HG02642 (cell line): ENCODE results near the gene SMOC2.
"Not testable (repeated sequence)": the region's sequence is repeated elsewhere in the genome, so short reads cannot be mapped to it uniquely, and the experiment has no call there.

Experiments used
- ATAC-seq: cut with Tn5 transposase; IDR thresholded peaks from one replicate; pipeline ENCODE4 v1.9.1; 2021; ENCODE audit warnings: mild to moderate bottlenecking; ENCODE audit not compliant: unreplicated experiment, poor library complexity

SMOC2 gene

GRCh38 chr6:168534265-168534664, 93.3 kb downstream of the SMOC2 start:
- ATAC-seq, result no peak

DNA sequence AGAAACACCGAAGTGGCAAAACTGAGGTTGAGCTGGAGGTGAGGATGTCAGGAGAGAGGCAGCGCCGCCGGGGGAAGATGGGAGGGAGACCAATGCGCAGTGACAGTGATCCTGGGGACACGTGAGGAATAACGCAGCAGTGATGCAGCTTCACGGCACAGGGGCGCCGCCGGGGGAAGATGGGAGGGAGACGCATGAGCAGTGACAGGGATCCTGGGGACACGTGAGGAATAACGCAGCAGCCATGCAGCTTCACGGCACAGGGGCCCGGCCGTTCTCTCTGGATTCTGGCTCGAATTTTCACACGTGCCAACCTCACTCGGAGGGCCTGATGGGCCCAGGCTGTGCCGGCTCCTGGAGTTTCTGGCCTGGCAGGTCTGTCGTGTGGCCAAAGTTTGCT, 94.7 kb downstream of the SMOC2 start:
- ATAC-seq, result no peak

DNA sequence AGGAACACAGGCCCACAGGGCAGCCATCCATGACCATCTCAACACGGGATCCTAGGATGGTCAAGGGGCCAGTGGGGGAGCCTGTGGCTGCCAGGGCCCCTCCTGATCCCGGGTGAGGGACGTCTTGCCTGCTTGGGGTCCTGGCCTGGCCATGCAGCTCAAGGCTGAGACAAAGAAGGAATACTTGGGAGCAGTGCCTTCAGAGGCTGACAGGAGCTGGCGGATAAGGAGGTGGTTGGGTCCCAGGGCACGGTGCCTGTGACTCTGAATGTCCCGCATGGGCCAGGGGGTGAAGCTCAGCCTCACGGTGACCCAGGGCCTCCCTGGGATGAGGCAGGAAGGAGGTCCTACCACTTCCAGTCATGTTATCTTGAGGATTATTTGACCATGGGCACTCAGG, 95.2 kb downstream of the SMOC2 start:
- no peak for ATAC-seq

- ATAC-seq, result no peak
Observed at GRCh38 chr6:168536665-168537539, 95.9 kb downstream of the SMOC2 start.

DNA sequence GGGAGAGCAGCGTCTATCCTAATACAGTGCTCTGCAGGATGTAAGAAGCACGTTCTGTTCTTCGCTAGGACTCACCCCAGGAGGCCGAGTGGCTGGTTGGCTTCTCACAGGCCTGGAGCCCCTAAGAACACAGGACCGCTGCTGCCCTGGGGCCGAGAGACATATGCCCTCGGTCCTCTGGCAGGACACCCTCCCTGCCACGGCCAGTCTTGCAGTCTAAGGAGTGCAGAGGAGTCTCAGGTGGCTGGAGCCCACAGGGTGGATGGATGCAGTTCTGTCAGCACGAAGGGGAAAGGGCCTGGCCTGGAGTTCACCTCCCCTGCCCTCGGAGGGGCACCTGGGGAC, 96.5 kb downstream of the SMOC2 start:
- no peak for ATAC-seq

DNA sequence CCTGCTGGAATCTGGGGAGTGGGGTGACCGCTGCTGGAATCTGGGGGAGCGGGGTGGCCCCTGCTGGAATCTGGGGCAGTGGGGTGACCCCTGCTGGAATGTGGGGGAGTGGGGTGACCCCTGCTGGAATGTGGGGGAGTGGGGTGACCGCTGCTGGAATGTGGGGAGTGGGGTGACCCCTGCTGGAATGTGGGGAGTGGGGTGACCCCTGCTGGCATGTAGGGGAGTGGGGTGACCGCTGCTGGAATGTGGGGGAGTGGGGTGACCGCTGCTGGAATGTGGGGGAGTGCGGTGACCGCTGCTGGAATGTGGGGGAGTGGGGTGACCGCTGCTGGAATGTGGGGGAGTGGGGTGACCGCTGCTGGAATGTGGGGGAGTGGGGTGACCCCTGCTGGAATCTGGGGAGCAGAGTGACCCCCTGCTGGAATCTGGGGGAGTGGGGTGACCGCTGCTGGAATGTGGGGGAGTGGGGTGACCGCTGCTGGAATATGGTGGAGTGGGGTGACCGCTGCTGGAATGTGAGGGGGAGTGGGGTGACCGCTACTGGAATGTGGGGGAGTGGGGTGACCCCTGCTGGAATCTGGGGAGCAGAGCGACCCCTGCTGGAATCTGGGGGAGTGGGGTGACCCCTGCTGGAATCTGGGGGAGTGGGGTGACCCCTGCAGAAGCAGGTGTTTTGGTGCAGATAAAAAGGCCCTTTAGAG, 97.4 kb downstream of the SMOC2 start:
- ATAC-seq, result not testable (repeated sequence)

GRCh38 chr6:168538892-168539811, 98.2 kb downstream of the SMOC2 start:
- no peak for ATAC-seq

- no peak for ATAC-seq
Observed at GRCh38 chr6:168540713-168541291, 99.8 kb downstream of the SMOC2 start.

DNA sequence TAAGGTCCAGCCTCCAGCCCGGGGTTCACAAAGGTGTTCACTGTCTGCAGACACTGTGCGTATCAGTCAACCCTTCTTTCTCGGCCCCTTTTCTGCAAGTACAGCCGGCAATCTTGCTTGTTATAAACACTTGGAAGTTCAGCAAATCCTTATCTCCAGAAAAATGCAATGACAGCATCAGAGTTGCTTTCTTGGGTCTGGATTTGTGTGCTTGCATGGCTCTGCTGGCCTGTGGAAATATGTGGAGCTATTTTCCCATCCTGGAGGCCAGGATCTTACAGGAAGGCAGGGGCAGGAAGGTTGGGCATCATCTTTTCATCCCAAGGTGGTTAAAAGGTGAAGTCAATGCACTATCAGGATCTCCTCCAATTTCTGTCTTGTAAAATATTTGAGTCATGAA, 100.3 kb downstream of the SMOC2 start:
- ATAC-seq, result no peak

DNA sequence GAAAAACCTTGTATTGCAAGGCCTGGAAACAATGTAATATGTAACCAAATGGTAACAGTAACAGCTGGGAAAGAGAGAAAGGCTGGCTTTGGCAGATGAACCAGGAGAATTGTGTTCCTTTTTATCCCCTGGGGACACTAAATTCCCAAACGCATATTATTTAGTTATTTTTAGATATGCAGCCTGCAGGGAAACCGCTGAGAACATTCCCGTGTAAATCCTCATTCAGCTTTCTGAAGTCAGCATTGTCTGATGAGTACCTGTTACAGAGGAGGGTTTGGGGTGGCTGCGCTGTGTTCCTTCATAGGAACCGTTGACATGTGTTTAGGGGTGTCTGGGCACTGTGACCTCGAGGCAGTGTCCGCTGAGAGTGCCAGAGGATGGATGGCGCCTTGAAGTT, 101.3 kb downstream of the SMOC2 start:
- no peak for ATAC-seq

DNA sequence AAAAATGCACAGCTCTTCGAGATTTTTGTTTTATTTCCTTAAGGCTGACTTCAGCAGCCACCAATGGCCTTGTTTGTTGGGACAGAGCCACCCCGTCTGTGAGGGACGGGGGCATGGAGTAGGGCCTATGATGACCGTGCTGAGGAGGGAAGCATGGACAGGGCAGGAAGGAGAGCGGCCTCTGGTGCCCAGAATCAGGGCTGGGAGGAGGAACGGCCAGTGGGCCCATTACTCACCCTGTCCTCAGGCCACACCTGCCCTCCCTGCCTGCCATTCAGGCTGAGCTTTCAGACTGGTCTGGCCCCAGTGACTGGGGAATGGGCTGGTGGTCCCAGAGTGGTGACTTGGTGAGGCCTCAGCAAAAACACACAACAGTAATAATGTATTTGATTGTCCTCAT, 104.4 kb downstream of the SMOC2 start:
- no peak for ATAC-seq

DNA sequence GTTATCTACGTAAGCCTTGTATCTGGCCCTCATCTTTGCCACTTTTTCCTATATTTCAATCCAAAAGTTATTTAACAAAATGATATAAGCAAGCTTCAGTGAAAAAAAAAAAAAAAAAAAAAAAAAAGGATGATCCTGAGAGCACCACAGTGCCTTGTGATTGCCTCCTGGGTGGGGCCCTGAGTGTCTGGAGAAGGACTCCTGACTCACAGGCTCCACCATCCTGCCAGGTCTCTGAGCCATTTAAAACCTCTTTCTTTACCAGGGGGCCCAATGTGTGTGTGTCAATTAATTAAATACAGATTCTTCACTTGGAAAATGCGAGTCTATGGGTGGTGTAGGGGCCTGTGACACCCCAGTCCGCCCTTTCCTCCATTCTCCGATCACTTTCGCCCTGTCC, 105.2 kb downstream of the SMOC2 start:
- ATAC-seq, result no peak

DNA sequence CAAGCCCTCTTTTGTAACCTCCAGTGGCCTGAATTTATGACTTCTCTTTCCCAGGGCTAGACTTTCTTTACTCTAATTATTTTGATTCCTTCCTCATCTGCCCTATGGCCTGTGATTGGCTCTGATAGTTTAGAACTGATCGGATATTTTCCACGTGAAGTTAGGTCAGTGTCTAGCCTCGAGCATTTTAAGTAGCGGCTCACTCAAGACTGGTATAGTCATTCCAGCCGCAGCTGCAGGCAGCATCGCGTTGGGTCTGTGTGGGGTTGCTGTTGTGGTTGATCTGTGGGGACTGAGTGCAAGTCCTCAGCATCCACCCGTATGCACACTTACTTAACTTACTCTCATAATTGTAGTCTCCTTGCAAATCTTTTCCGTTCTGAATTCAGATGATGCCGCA, 105.7 kb downstream of the SMOC2 start:
- no peak for ATAC-seq

- no peak for ATAC-seq
Observed at GRCh38 chr6:168550326-168550725, 109.3 kb downstream of the SMOC2 start.

DNA sequence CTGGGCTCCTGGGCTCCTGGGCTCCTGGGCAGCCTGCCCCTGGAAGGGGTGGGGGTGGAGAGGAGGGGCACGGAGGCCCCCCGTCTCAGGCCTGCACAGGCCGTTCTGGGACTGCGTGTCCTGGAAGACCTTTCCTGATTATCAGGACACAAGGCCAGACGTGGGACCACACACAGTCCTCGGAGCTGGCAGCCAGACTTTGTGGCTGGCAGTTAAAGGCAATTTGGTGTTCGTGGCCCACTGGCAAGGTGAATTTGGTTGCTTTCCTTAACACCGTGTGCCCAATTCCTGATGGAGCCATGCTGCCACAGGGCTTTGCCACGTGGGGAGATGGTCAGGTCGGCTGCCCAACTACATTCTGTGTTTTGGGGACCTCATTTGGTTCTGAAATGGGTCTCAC, 113.5 kb downstream of the SMOC2 start:
- ATAC-seq, result no peak

DNA sequence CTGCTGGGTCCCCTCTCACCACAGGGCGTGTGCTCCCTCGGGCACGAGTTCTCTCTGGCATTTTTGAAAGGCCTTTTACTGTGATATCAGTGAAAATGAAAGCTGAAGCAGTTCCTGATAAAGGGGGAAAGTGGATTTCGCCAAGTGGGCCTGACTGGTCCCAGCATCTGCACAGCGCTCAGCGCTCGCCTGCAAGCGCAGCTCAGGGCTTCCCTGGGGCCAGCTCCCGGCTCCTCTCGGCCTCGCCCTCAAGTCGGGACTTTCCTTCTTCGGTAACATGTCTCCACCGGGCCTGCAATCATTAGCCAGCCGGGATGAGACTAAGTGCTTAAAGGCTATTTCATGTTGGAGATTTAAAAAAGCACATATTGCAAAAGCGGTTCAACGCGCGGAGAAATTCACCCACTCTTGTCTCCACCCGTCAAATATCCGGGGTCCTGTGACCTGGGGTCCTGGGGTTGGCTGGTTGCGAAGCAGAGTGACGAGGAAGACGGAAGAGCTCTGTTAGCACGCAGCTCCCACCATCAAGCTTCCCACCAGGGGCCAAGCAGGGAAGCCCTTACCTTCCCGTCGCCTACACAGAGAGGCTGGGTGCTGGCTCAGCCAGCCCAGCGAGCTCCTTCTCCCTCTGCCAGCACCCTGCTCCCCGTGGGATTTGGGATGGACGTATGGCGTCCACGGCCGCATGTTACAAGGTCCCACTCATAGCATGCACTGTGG, 114.1 kb downstream of the SMOC2 start:
- ATAC-seq, result no peak

DNA sequence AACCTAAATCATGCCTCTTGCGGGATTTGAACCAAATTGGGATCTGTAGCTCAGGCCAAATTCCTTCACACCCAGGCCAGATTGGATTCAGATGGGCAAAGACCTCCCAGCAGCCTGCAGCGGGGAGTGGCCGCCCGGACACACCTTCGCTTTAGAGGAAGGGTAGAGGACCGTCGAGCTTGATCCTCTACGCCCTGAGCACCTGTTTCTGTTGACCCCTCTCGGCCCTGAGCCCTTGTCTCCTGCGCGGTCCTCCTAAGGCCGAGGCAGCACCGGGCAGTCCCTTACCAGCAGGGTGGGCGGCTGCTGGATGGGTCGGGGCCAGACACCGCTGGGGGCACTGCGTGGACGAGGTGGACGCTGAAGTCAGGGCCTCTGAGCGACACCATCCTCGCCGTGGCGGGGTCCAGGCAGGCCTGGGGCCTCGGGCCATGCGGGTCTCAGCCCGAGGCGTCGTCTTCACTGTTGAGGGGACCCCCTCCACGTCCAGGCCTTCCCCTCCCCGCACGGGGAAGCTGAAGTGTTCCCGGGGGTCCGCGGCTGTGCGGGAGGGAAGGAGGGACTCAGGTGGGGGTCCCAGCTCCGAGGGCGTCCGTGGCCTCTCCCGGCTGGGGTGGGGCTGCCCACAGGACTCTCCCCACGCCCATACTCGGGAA, 114.8 kb downstream of the SMOC2 start:
- no peak for ATAC-seq

- no peak for ATAC-seq
Observed at GRCh38 chr6:168557512-168557911, 116.5 kb downstream of the SMOC2 start.

- ATAC-seq, result no peak
Observed at GRCh38 chr6:168558686-168559085, 117.7 kb downstream of the SMOC2 start.
